ENCODE results near the gene BCDIN3D. TPM values are rescaled to one million over a fixed set of nuclear protein-coding genes. Genes with fewer than 3 reads are reported as not detected.

The BCDIN3D gene
- total RNA-seq, 4 donors from 2014 or later = 1.9 to 3.4 (median 2.7) TPM

GRCh38 chr12:49843411-49843810 is 505 bp upstream of the BCDIN3D start:
- no peak for TF ChIP-seq CTCF (IDR thresholded peaks at IDR 0.05; ENCODE audit: low read depth)

GRCh38 chr12:49838973-49839633 is 3.8 kb downstream of the BCDIN3D start:
- TF ChIP-seq CTCF (IDR thresholded peaks at IDR 0.05; ENCODE audit: low read depth) = no peak

- TF ChIP-seq CTCF (IDR thresholded peaks at IDR 0.05; ENCODE audit: low read depth) = no peak
Observed at GRCh38 chr12:49832836-49833421, 10.0 kb downstream of the BCDIN3D start.

- TF ChIP-seq CTCF (IDR thresholded peaks at IDR 0.05; ENCODE audit: low read depth) = no peak
Observed at GRCh38 chr12:49831717-49832116, 11.2 kb downstream of the BCDIN3D start.

GRCh38 chr12:49828133-49829091 is 14.5 kb downstream of the BCDIN3D start, which contains the start of gene NCKAP5L:
Gene NCKAP5L (minus strand): TSS chr12:49828413. CDS start chr12:49804044, 24,369 bp downstream.
- TF ChIP-seq CTCF (IDR thresholded peaks at IDR 0.05; ENCODE audit: low read depth) = no peak

GRCh38 chr12:49827401-49828099 is 15.4 kb downstream of the BCDIN3D start:
- TF ChIP-seq CTCF (IDR thresholded peaks at IDR 0.05; ENCODE audit: low read depth) = no peak
